Activated B cell treated with CpG ODN at 0.5 μM for 24 hours (primary cell): ENCODE measurements around the gene FARP1. TPM values are rescaled to one million over a fixed set of nuclear protein-coding genes. Genes with fewer than 3 reads are reported as not detected.

Experiments used
- ATAC-seq: fragments of 200-7000 bp; cut with Tn5 transposase; one replicate; pipeline ENCODE4 v1.10.0; 2021; ENCODE audit warnings: low read depth, mild to moderate bottlenecking, moderate library complexity
- CTCF ChIA-PET: fragments of 350-600 bp; sonication (Branson Sonifier 250); formaldehyde crosslinking; loops from one replicate; lab custom pipeline; 2021; ENCODE audit warnings: antibody characterized with exemption; lab: Charles Lee
- POLR2A ChIA-PET: fragments of 350-600 bp; sonication (Branson Sonifier 250); formaldehyde crosslinking; loops from one replicate; lab custom pipeline; 2021; ENCODE audit warnings: antibody characterized with exemption; lab: Charles Lee
- DNase-seq: peaks from one replicate; pipeline ENCODE4 v3.0.0; 2022
- H3K27ac Mint-ChIP-seq: one replicate; pipeline ENCODE4 v1.8.0; 2020; ENCODE audit warnings: mixed read lengths
- H3K27me3 Mint-ChIP-seq: one replicate; pipeline ENCODE4 v1.8.0; 2021; ENCODE audit warnings: mixed read lengths
- H3K36me3 Mint-ChIP-seq: one replicate; pipeline ENCODE4 v1.8.0; 2021; ENCODE audit warnings: low read depth, mixed read lengths
- H3K4me1 Mint-ChIP-seq: one replicate; pipeline ENCODE4 v1.8.0; 2021; ENCODE audit warnings: mixed read lengths
- H3K4me3 Mint-ChIP-seq: one replicate; pipeline ENCODE4 v1.8.0; 2020; ENCODE audit warnings: mild to moderate bottlenecking, mixed read lengths
- H3K9me3 Mint-ChIP-seq: one replicate; pipeline ENCODE4 v1.8.0; 2020; ENCODE audit warnings: mixed read lengths
- intact Hi-C: fragments of 100-400 bp; cut with micrococcal nuclease; formaldehyde crosslinking; loops from one replicate; pipeline ENCODE4 v1.15.1; 2024
- total RNA-seq: library from RNA; stranded (reverse); gene quantifications from 2 replicates; pipeline ENCODE4 v1.2.3, GENCODE V29; 2022
- TF ChIP-seq, protein P1 (sequence below): fragments of 200-600 bp; IDR thresholded peaks from one replicate; pipeline ENCODE4 v1.8.0; 2022; ENCODE audit warnings: antibody characterized with exemption, mild to moderate bottlenecking

FARP1 gene
- total RNA-seq, 1 donor from 2014 or later: 2.1 TPM

DNA sequence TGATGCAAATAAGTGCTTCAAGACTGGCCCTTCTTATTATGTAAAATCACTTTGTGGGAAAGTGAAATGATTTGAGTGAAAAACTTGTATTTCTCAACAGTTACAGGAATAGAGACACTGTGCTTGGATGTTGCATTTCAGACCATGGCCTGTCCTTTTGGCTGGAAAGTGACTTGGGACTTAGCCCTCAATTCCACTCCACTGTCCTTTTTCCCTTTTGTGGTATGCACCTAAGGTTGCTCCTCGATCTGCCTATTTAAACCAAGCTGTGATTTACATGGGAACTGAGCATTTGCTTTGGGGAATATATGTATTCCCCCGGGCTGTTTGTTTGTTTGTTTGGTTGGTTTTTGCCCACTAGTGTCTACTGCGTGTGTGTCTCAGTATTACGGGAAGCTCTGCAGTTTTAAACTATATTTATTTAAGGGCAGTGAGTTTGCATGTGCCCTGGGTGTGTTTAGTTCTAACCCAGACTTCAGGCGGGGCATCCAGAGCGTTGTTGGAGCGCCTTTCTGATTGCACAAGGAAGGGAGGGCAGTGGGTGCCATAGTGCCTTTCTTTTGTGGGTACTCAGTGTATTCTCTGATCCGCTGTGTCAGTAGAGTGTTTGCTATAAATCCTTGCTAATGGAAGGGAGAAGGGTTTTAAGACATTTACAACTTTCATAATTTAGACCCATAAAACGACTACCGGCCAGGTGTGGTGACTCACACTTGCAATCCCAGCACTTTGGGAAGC is 52.3 kb downstream of the FARP1 start:
- no peaks in the 10 kb centered on the region for H3K36me3 Mint-ChIP-seq
- H3K27me3 Mint-ChIP-seq: peaks cover 3% of the 10 kb centered on the region
- intact Hi-C loops: no loop called here
- no peak for DNase-seq
- ChIA-PET POLR2A (no interaction called here), CTCF (no interaction called here)
- no peak overlapping the region for H3K27ac Mint-ChIP-seq
- H3K4me3 Mint-ChIP-seq: no peak overlapping the region
- H3K9me3 Mint-ChIP-seq: no peaks in the 10 kb centered on the region
- H3K4me1 Mint-ChIP-seq: no peaks in the 10 kb centered on the region
- TF ChIP-seq, protein P1, sequence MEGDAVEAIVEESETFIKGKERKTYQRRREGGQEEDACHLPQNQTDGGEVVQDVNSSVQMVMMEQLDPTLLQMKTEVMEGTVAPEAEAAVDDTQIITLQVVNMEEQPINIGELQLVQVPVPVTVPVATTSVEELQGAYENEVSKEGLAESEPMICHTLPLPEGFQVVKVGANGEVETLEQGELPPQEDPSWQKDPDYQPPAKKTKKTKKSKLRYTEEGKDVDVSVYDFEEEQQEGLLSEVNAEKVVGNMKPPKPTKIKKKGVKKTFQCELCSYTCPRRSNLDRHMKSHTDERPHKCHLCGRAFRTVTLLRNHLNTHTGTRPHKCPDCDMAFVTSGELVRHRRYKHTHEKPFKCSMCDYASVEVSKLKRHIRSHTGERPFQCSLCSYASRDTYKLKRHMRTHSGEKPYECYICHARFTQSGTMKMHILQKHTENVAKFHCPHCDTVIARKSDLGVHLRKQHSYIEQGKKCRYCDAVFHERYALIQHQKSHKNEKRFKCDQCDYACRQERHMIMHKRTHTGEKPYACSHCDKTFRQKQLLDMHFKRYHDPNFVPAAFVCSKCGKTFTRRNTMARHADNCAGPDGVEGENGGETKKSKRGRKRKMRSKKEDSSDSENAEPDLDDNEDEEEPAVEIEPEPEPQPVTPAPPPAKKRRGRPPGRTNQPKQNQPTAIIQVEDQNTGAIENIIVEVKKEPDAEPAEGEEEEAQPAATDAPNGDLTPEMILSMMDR: no peak
- no peak for ATAC-seq

DNA sequence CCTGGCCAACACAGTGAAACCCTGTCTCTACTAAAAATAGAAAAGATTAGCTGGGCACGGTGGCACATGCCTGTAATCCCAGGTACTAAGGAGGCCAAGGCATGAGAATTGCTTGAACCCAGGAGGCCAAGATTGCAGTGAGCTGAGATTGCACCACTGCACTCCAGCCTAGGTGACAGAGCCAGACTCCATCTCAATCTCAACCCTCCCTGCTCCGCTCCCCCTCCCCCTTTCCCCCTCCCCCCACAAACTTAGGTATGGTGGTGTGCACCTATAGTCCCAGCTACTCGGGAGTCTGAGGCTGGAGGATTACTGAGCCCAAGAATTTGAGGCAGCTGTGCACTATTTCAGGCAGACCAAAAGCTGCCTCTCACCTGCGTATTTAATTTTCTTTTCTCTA is 55.8 kb downstream of the FARP1 start:
- ChIA-PET POLR2A (no interaction called here), CTCF (no interaction called here)
- no peak overlapping the region for H3K27ac Mint-ChIP-seq
- H3K36me3 Mint-ChIP-seq: no peaks in the 10 kb centered on the region
- intact Hi-C loops: no loop called here
- H3K9me3 Mint-ChIP-seq: no peaks in the 10 kb centered on the region
- DNase-seq (no peak), ATAC-seq (no peak)
- TF ChIP-seq, protein P1: no peak
- H3K4me3 Mint-ChIP-seq: no peak overlapping the region
- no peaks in the 10 kb centered on the region for H3K4me1 Mint-ChIP-seq
- peaks cover 6% of the 10 kb centered on the region for H3K27me3 Mint-ChIP-seq

DNA sequence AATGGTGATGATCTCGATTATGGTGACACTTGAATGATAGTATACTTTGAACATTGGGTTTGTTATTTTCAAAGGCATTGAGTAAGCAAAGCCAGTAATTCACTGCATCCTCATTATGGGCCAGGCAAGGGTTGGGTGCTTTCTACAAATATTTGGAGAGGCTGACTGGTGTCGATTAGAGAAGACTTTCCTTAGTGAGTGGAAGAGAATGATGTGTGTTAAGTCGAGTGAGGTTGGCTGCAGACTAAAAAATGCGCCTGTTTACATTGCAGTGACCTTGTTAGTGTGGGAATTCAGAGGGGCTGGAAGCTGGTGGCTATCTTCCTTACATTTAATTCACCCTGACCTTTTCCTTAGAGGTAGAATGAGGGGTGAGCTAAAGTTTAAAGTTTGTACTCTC is 56.6 kb downstream of the FARP1 start:
- Mint-ChIP-seq H3K4me3 (no peak overlapping the region), H3K4me1 (no peaks in the 10 kb centered on the region), H3K36me3 (no peaks in the 10 kb centered on the region), H3K27me3 (peaks cover 6% of the 10 kb centered on the region), H3K27ac (no peak overlapping the region), H3K9me3 (no peaks in the 10 kb centered on the region)
- ATAC-seq (no peak), DNase-seq (no peak)
- ChIA-PET CTCF (no interaction called here), POLR2A (no interaction called here)
- intact Hi-C loops: no loop called here
- TF ChIP-seq, protein P1: no peak

DNA sequence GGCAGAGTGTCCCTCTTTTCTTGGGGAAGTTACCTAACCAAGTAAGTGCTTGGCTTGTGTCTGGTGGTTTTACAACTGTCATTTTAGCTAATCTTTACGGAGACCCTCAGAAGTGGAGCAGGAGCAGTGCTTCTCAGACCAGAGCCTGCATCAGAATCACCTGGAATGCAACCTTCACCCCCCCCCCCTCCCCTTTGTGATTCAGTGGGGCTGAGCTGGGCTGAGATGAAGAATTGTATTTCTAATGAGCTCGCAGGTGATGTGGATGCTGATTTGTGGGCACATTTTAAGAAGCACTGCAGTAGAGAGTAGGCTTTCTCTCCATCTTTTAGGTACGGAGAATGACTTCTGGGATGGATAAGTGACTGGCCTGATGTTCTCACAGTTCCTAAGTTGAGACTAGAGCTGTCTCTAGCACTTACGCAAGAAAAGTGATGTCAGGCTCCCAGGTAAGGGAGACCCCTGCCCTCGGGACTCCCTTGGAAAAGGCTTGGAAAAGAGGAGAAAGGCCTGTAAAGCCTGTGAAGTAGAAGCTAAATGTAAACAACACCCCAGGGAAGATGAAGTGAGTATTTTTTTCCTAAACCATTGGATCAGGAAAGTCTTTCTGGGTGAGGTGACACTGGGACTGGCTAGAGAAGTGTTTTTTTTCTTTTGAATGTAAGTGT is 57.5 kb downstream of the FARP1 start:
- H3K9me3 Mint-ChIP-seq: no peaks in the 10 kb centered on the region
- no peak for DNase-seq
- CTCF ChIA-PET: no interaction called here

DNA sequence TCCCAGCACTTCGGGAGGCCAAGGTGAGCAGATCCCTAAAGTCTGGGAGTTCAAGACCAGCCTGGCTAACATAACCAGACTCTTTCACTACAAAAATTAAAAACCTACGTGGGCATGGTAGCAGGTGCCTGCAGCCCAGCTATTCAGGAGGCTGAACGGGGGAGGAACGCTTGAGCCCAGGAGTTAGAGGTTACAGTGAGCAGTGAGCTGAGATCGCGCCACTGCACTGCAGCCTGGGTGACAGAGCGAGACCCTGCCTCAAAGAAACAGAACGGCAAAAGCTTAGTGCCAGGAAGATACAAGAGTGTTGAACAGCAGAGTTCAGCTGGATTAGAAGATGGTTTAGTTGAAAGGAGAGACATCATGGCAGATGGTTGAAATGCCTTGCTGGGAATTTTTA is 58.3 kb downstream of the FARP1 start:
- no peak for ATAC-seq
- intact Hi-C loops: no loop called here
- Mint-ChIP-seq H3K9me3 (peaks cover 3% of the 10 kb centered on the region), H3K4me1 (no peaks in the 10 kb centered on the region), H3K27me3 (peaks cover 3% of the 10 kb centered on the region), H3K36me3 (no peaks in the 10 kb centered on the region), H3K27ac (no peak overlapping the region), H3K4me3 (no peak overlapping the region)
- POLR2A ChIA-PET: no interaction called here
- TF ChIP-seq, protein P1: no peak
- DNase-seq: no peak
- CTCF ChIA-PET: no interaction called here

More for the DNA sequence above, 57.5 kb downstream of the FARP1 start:
- Mint-ChIP-seq H3K36me3 (no peaks in the 10 kb centered on the region), H3K27ac (no peak overlapping the region), H3K4me1 (no peaks in the 10 kb centered on the region), H3K4me3 (no peak overlapping the region), H3K27me3 (peaks cover 6% of the 10 kb centered on the region)
- TF ChIP-seq, protein P1: no peak
- ATAC-seq: no peak
- POLR2A ChIA-PET: interaction anchor here (0.5 kb wide), 1 partner anchor 192 kb away, joined by 3 read pairs; no protein-coding TSS in a partner anchor
- intact Hi-C loops: no loop called here
